ENCODE results near the gene CYP17A1.
A peak's percentile ranks its signal among the peaks of the same experiment; 100 is the strongest.
"Not testable (repeated sequence)": the region's sequence is repeated elsewhere in the genome, so short reads cannot be mapped to it uniquely, and the experiment has no call there.

Gene CYP17A1, protein sequence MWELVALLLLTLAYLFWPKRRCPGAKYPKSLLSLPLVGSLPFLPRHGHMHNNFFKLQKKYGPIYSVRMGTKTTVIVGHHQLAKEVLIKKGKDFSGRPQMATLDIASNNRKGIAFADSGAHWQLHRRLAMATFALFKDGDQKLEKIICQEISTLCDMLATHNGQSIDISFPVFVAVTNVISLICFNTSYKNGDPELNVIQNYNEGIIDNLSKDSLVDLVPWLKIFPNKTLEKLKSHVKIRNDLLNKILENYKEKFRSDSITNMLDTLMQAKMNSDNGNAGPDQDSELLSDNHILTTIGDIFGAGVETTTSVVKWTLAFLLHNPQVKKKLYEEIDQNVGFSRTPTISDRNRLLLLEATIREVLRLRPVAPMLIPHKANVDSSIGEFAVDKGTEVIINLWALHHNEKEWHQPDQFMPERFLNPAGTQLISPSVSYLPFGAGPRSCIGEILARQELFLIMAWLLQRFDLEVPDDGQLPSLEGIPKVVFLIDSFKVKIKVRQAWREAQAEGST

DNA sequence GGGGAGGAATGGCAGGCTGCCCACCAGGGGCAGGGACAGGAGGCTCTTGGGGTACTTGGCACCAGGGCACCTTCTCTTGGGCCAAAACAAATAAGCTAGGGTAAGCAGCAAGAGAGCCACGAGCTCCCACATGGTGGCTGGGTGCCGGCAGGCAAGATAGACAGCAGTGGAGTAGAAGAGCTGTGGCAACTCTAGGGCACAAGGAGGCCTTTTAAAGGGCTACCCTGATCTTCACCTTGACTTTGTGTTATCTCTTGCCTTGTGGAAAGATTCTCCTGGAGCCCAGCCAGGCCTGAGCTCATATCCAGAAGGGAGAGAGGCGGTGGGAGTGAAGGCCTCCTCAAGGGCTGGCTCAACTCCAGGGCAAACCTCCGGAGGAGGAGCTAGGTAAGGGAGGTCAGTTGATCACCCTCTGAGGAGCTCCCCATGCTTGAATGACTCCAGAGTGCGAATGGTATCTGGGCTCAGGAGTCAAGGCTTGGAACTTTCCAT lies at the start of gene CYP17A1:
TSS of gene CYP17A1 (minus strand) at position 184 of the 492 bp plus-strand sequence. CDS start at position 132, 52 bp downstream.
- DNase-seq, result peak; percentile 68

GRCh38 chr10:102880256-102880655 lies 43.0 kb upstream of the CYP17A1 start:
- DNase-seq, result no peak

DNA sequence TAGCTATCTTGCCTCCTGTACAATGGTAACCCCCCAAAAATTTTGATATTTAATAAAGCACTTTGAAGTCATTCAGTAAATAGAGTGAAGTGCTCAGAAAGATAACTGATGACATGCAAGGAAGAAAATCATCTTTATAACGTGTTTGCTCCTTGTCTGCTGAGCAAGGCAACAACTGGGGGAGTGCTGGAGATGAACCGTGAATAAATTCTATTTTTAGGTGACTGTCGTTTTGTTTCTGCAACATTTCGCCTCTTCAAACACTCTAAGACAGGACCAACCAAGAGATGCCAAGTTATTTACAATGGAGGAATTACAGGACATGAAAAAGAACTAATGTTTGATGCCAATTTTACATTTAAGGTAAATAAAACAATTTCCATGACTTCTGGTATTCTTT lies 41.4 kb upstream of the CYP17A1 start:
- DNase-seq, result no peak

- no peak for DNase-seq
Measured at GRCh38 chr10:102876747-102877153, 39.5 kb upstream of the CYP17A1 start.

- no peak for DNase-seq
Measured at GRCh38 chr10:102872163-102872562, 35.0 kb upstream of the CYP17A1 start.

DNA sequence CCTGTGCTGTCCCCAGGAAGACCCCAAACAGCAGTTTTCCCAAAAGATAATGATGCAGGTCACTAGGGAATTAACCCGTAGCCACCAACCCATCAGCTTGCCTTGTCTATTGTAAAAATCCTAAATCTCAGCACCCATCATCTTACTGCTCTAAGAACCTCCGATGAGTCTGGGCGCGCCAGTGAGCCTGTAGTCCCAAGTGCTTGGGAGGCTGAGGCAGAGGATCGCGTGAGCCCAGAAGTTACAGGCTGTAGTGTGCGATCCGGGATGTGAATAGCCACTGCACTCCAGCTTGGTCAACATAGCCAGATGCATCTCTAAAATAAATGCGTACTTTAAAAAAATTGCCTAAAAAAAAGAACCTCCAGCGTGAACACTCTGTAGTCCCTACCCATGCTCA lies 33.0 kb upstream of the CYP17A1 start:
- no peak for DNase-seq

- DNase-seq, result no peak
Measured at GRCh38 chr10:102869258-102870198, 32.3 kb upstream of the CYP17A1 start, which contains the start of gene AS3MT. TSS of gene AS3MT (plus strand) at chr10:102869470. CDS start at chr10:102869593, 123 bp downstream.

GRCh38 chr10:102868911-102869257 lies 31.7 kb upstream of the CYP17A1 start:
- DNase-seq, result no peak

GRCh38 chr10:102865620-102866019 lies 28.4 kb upstream of the CYP17A1 start:
- no peak for DNase-seq

GRCh38 chr10:102863660-102864059 lies 26.4 kb upstream of the CYP17A1 start:
- peak; percentile 88 for DNase-seq

DNA sequence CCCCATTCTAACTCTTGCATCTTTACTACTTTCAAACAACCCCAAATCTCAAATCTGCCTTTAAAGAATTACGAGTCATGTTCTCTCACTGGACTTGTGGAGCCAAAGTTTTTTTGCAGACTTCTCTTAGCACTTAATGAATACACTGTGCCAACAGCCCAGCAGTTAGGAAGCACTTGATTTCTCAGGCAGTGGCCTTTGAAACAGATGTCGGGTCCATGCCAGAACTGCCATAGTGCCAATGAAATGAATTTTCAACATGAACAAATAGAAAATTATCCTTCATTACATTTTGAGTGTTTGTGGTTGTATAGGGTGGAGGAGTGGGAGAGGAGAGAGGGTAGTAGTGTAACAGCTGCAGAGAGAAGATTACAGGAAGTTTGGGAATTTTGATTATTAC lies 22.7 kb upstream of the CYP17A1 start:
- no peak for DNase-seq

- DNase-seq, result no peak
Measured at GRCh38 chr10:102856758-102857424, 19.7 kb upstream of the CYP17A1 start.

GRCh38 chr10:102855731-102856436 lies 18.7 kb upstream of the CYP17A1 start:
- DNase-seq, result peak; percentile 33

GRCh38 chr10:102853237-102853636 lies 16.0 kb upstream of the CYP17A1 start:
- DNase-seq, result not testable (repeated sequence)

DNA sequence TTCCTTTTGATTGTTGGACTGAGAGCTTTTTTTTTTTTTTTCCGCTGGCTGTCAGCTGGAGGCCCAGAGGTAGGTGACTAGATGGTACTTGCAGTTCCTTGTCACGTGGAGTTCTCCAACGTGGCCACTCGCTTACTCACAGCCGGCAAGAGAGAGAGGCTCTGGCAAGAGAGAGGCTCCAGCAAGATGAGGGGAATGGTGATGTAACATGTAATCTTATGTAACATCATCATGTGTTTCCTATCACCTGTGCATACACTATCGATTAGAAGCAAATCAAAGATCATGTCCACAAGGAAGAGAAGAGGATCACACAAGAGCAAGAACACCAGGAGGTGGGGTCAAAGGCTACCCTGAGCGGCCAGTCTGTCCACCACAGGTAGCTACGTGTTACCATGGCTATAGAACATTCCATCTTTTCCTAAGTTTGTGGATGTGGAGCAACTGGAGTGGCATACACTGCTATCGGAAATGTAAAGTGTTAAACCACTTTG lies 12.9 kb upstream of the CYP17A1 start:
- no peak for DNase-seq

DNA sequence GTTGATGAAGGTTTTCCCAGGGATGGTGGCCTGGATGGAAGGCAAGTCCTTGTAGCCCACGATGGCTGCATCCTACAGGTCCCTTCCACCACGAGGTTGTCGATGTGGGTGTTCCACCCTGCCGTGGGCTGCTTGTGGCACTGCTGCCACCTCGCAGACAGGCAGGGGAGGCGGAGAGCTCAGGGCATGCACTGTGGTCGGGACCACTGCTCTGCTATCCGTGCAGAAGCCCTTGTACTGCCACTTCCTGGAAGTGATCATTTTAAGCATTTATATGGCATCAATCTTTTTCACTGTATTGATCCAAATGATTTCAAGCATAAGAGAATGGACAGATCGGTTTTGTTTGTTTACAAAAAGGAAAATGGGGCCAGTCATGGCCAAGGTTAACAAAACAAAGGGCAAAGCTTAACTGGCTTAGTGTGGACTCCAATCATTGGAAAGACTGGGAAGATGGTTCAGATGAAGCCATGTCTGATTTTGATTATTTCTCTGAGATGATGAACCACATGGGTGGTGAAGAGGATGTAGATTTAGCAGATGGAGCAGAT lies 8.2 kb upstream of the CYP17A1 start:
- DNase-seq, result no peak

GRCh38 chr10:102844190-102844776 lies 7.1 kb upstream of the CYP17A1 start:
- not testable (repeated sequence) for DNase-seq

GRCh38 chr10:102843139-102843538 lies 5.9 kb upstream of the CYP17A1 start:
- not testable (repeated sequence) for DNase-seq

GRCh38 chr10:102841827-102842345 lies 4.7 kb upstream of the CYP17A1 start:
- no peak for DNase-seq

GRCh38 chr10:102838276-102838927 lies 1.2 kb upstream of the CYP17A1 start:
- peak; percentile 14 for DNase-seq

All from hematopoietic multipotent progenitor cell treated with erythropoietin and hydrocortisone succinate and interleukin-3 and kit ligand, for 8 days (in vitro differentiated cells).